PC-3 (cell line): ENCODE results near the gene BCL2L11.

ENCODE experiments used
- EZH2 ChIP-seq: fragments of 300-600 bp; sonication (generic); IDR thresholded peaks from one replicate; pipeline ENCODE4 v1.6.1; 2017; ENCODE audit warnings: antibody characterized with exemption, mild to moderate bottlenecking, low read length; ENCODE audit not compliant: unreplicated experiment
- TF ChIP-seq, protein P1 (sequence below): fragments of 300-600 bp; sonication (generic); conservative IDR thresholded peaks from 2 replicates; pipeline ENCODE4 v1.5.1; 2017; ENCODE audit warnings: antibody characterized with exemption, low read depth, mild to moderate bottlenecking, low read length

DNA sequence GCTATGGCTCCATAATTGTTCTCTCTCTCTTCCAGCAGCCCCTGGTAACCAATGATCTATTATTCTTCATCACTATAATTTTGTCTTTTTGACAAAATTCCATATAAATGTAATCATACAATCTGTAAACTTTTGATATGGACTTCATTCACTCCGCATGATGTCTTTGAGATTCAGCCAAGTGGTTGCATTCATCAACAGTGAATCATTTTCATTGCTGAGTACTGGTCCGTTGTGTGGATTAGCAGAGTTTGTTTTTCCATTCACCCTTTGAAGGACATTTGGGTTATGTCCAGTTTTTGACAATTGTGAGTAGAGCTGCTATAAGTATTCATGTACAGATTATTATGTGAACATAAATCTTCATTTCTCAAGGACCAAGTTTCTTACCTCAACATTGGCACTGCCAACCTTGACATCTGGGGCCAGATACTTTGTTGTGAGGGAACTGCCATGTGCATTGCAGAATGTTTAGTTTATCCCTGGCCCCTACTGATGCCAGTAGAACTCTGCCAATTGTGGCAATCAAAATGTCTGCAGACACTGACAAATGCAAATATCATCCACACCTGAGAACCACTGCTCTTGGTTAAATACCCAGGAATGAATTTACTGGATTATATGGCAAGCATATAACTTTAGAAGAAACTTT is 48.4 kb upstream of the BCL2L11 start:
- TF ChIP-seq, protein P1, sequence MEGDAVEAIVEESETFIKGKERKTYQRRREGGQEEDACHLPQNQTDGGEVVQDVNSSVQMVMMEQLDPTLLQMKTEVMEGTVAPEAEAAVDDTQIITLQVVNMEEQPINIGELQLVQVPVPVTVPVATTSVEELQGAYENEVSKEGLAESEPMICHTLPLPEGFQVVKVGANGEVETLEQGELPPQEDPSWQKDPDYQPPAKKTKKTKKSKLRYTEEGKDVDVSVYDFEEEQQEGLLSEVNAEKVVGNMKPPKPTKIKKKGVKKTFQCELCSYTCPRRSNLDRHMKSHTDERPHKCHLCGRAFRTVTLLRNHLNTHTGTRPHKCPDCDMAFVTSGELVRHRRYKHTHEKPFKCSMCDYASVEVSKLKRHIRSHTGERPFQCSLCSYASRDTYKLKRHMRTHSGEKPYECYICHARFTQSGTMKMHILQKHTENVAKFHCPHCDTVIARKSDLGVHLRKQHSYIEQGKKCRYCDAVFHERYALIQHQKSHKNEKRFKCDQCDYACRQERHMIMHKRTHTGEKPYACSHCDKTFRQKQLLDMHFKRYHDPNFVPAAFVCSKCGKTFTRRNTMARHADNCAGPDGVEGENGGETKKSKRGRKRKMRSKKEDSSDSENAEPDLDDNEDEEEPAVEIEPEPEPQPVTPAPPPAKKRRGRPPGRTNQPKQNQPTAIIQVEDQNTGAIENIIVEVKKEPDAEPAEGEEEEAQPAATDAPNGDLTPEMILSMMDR: no peak
- no peak for TF ChIP-seq EZH2
